NT2/D1 (cell line): ENCODE data around the gene SPAAR.

Source experiments
- SUZ12 ChIP-seq: IDR thresholded peaks from 2 replicates; pipeline ENCODE4 v1.6.1; 2011; ENCODE audit not compliant: insufficient read length, insufficient read depth; ENCODE audit errors: extremely low read depth
- ZNF274 ChIP-seq: IDR thresholded peaks from 2 replicates; pipeline ENCODE4 v1.6.1; 2011; ENCODE audit warnings: mild to moderate bottlenecking, low read depth, low read length

DNA sequence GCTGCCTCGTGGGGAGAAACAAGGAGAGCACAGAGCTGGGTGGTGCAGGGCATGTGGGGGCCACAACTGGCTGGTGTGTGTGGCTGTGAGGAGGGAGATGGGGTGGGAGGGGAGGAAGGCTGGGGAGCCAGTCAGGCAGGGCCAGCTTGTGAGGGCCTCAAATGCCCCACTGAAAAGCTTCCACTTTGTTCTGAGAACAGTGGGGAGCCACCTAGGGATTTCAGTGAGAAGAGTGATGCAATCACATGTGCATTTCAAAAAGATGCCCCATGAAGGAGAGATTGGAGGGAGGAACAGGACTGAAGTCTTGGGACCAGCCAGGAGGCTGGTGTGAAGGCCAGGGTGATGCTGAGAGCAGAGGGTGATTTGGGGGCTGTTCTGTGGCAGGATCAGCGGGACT, 40.4 kb upstream of the SPAAR start:
- TF ChIP-seq ZNF274 (no peak), SUZ12 (no peak)
